Sigmoid colon (tissue), 7 donors: ENCODE results near the gene MTMR2. TPM values are rescaled to one million over a fixed set of nuclear protein-coding genes. Genes with fewer than 3 reads are reported as not detected.

Experiments
- DNase-seq: peaks from one replicate; pipeline ENCODE4 v3.0.0-alpha.2; 2019
- H3K27ac ChIP-seq, 4 donors: fragments of 200-600 bp; sonication (generic); one replicate each; pipeline ENCODE4 v1.5.1; 2016 to 2019; ENCODE audit warnings: mild to moderate bottlenecking in 1 of 4
- H3K27me3 ChIP-seq, 3 donors: fragments of 200-600 bp; sonication (generic); one replicate each; pipeline ENCODE4 v1.5.1; 2019; ENCODE audit warnings: mild to moderate bottlenecking in 1 of 3
- H3K36me3 ChIP-seq, 4 donors: fragments of 200-600 bp; sonication (generic); one replicate each; pipeline ENCODE4 v1.5.1; 2016 to 2019
- H3K4me1 ChIP-seq, 4 donors: fragments of 200-600 bp; sonication (generic); one replicate each; pipeline ENCODE4 v1.5.1; 2017 to 2019
- H3K4me3 ChIP-seq, 4 donors: fragments of 200-600 bp; sonication (generic); one replicate each; pipeline ENCODE4 v1.5.1; 2017 to 2019; ENCODE audit warnings: mild to moderate bottlenecking in 2 of 4, moderate library complexity in 1 of 4
- H3K9me3 ChIP-seq, 4 donors: fragments of 200-600 bp in 3 of 4; sonication (generic) in 3 of 4; one replicate each; pipeline versions ENCODE4 v1.5.1 to v1.6.1; 2013 to 2019
- CTCF ChIP-seq, 4 experiments: fragments of 450-650 bp in 3 of 4; fragments of 200-600 bp in 1 of 4; IDR thresholded peaks; one replicate each; pipeline ENCODE4 v1.5.1; 2016 to 2019; ENCODE audit warnings: antibody characterized with exemption in 4 of 4, mild to moderate bottlenecking in 3 of 4, moderate library complexity in 2 of 4
- EP300 ChIP-seq, 4 donors: sonication (generic); formaldehyde crosslinking; IDR thresholded peaks; one replicate each; pipeline ENCODE4 v1.6.1; 2017; ENCODE audit warnings: antibody characterized with exemption in 4 of 4
- POLR2A ChIP-seq, 2 donors: fragments of 450-650 bp; IDR thresholded peaks; one replicate each; pipeline ENCODE4 v1.6.1; 2016; ENCODE audit warnings: antibody characterized with exemption in 2 of 2, mild to moderate bottlenecking in 2 of 2, moderate library complexity in 2 of 2
- POLR2AphosphoS5 ChIP-seq, 4 donors: sonication (generic); formaldehyde crosslinking; IDR thresholded peaks; one replicate each; pipeline ENCODE4 v1.6.1; 2017; ENCODE audit warnings: antibody characterized with exemption in 4 of 4
- WGBS, 2 donors: extraction: QIAGEN DNeasy Blood & Tissue Kit; methylation state at CpG; one replicate each; pipeline ENCODE4 v1.1.7; 2013; 5-methylcytosine and 5-hydroxymethylcytosine counted together
- intact Hi-C: fragments of 100-400 bp; cut with DNase I; formaldehyde crosslinking; loops from one replicate; pipeline ENCODE4 v1.15.1; 2023
- polyA plus RNA-seq, 3 donors: library from polyadenylated mRNA; stranded (reverse); fragments of 200-250 nt; gene quantifications; one replicate each; pipeline ENCODE4 v1.2.3, GENCODE V29; 2013
- total RNA-seq, 4 donors: library from RNA; depleted of rRNA; stranded (reverse); fragments of >200 nt; gene quantifications; one replicate each; pipeline ENCODE4 v1.1.0, GENCODE V29; 2016
- donor health status: healthy with polysubstance abuse.
- donor health status: Bipolar disorder and iron deficiency.
- donor health status: healthy.

Gene MTMR2
- total and polyA plus RNA-seq, 7 donors: 13.9 to 33.7 (median 17.6) TPM

GRCh38 chr11:95891423-95892170, 32.3 kb downstream of the MTMR2 start:
- intact Hi-C loops: no loop called here
- DNase-seq: no peak
- no peak for TF ChIP-seq EP300 (IDR thresholded peaks at IDR 0.05)
- peaks cover 0 to 20% (median 6%) of the 10 kb centered on the region in 4 donors for H3K4me1 ChIP-seq
- no peak overlapping the region for H3K27ac ChIP-seq
- H3K27me3 ChIP-seq: no peaks in the 10 kb centered on the region
- H3K9me3 ChIP-seq: no peaks in the 10 kb centered on the region
- H3K4me3 ChIP-seq: no peak overlapping the region
- peaks cover 0 to 10% (median 0%) of the 10 kb centered on the region in 4 donors for H3K36me3 ChIP-seq
- WGBS, 2 donors: 53 to 55% methylated on average over 4 of the region's 4 CpGs

GRCh38 chr11:95888852-95889251, 35.1 kb downstream of the MTMR2 start:
- intact Hi-C loops: no loop called here
- no peak overlapping the region for H3K4me3 ChIP-seq
- TF ChIP-seq POLR2A (IDR thresholded peaks at IDR 0.05) (no peak), CTCF (IDR thresholded peaks at IDR 0.05) (no peak), EP300 (IDR thresholded peaks at IDR 0.05) (no peak), POLR2AphosphoS5 (IDR thresholded peaks at IDR 0.05) (no peak)
- 95 to 97% methylated on average over 4 of the region's 4 CpGs for WGBS, 2 donors
- H3K36me3 ChIP-seq: peaks cover 0 to 20% (median 0%) of the 10 kb centered on the region in 4 donors
- H3K9me3 ChIP-seq: no peaks in the 10 kb centered on the region
- H3K4me1 ChIP-seq: peaks cover 0 to 15% (median 3%) of the 10 kb centered on the region in 4 donors
- no peak overlapping the region for H3K27ac ChIP-seq
- DNase-seq: no peak
- no peaks in the 10 kb centered on the region for H3K27me3 ChIP-seq

GRCh38 chr11:95888439-95888838, 35.5 kb downstream of the MTMR2 start:
- Histone ChIP-seq H3K9me3 (no peaks in the 10 kb centered on the region), H3K4me3 (no peak overlapping the region), H3K4me1 (peaks cover 0 to 15% (median 3%) of the 10 kb centered on the region in 4 donors), H3K27me3 (no peaks in the 10 kb centered on the region), H3K27ac (no peak overlapping the region), H3K36me3 (peaks cover 0 to 20% (median 0%) of the 10 kb centered on the region in 4 donors)
- intact Hi-C loops: no loop called here
- TF ChIP-seq EP300 (IDR thresholded peaks at IDR 0.05) (no peak), POLR2A (IDR thresholded peaks at IDR 0.05) (no peak), CTCF (IDR thresholded peaks at IDR 0.05) (no peak), POLR2AphosphoS5 (IDR thresholded peaks at IDR 0.05) (no peak)
- no peak for DNase-seq

- H3K36me3 ChIP-seq: peaks cover 0 to 27% (median 0%) of the 10 kb centered on the region in 4 donors
- TF ChIP-seq EP300 (IDR thresholded peaks at IDR 0.05) (no peak), POLR2A (IDR thresholded peaks at IDR 0.05) (no peak), POLR2AphosphoS5 (IDR thresholded peaks at IDR 0.05) (no peak), CTCF (IDR thresholded peaks at IDR 0.05) (no peak)
- no peak overlapping the region for H3K4me3 ChIP-seq
- WGBS, 2 donors: 82% methylated on average over 1 of the region's 1 CpG
- H3K9me3 ChIP-seq: no peaks in the 10 kb centered on the region
- no peaks in the 10 kb centered on the region for H3K27me3 ChIP-seq
- no peak overlapping the region for H3K27ac ChIP-seq
- no peak for DNase-seq
- intact Hi-C loops: no loop called here
- H3K4me1 ChIP-seq: peaks cover 0 to under 1% (median 0%) of the 10 kb centered on the region in 4 donors
Measured at GRCh38 chr11:95886462-95886861, 37.4 kb downstream of the MTMR2 start.

- DNase-seq: no peak
- Histone ChIP-seq H3K27ac (no peak overlapping the region), H3K4me3 (no peak overlapping the region), H3K4me1 (no peaks in the 10 kb centered on the region), H3K27me3 (no peaks in the 10 kb centered on the region), H3K36me3 (peaks cover 0 to 27% (median 0%) of the 10 kb centered on the region in 4 donors), H3K9me3 (no peaks in the 10 kb centered on the region)
- WGBS, 2 donors: 95 to 96% methylated on average over 2 of the region's 2 CpGs
- TF ChIP-seq POLR2AphosphoS5 (IDR thresholded peaks at IDR 0.05): no peak
- no peak for TF ChIP-seq CTCF (IDR thresholded peaks at IDR 0.05)
- TF ChIP-seq EP300 (IDR thresholded peaks at IDR 0.05): no peak
- no peak for TF ChIP-seq POLR2A (IDR thresholded peaks at IDR 0.05)
- intact Hi-C loops: no loop called here
Measured at GRCh38 chr11:95884802-95885201, 39.1 kb downstream of the MTMR2 start.
